ENCODE data around the gene TRAPPC8.

DNA sequence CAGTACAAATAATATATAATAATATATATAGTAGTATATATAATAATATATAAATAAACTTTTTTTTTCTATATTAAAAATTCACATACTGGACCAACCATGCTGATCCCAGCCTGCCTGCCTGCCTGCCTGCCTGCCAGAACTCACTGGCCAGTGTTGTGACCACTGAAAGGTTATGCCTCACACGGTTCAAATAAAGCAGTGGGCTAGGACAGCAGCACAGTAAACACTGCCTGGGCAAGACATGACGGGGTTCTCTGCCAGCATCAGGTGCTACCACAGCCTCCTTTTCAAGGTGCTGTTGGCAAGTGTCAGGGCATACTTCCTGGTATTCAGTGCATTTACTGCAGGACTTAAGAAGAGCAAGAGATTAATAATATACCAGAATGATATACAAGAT is 67.6 kb downstream of the TRAPPC8 start:
- TF ChIP-seq, protein P1, sequence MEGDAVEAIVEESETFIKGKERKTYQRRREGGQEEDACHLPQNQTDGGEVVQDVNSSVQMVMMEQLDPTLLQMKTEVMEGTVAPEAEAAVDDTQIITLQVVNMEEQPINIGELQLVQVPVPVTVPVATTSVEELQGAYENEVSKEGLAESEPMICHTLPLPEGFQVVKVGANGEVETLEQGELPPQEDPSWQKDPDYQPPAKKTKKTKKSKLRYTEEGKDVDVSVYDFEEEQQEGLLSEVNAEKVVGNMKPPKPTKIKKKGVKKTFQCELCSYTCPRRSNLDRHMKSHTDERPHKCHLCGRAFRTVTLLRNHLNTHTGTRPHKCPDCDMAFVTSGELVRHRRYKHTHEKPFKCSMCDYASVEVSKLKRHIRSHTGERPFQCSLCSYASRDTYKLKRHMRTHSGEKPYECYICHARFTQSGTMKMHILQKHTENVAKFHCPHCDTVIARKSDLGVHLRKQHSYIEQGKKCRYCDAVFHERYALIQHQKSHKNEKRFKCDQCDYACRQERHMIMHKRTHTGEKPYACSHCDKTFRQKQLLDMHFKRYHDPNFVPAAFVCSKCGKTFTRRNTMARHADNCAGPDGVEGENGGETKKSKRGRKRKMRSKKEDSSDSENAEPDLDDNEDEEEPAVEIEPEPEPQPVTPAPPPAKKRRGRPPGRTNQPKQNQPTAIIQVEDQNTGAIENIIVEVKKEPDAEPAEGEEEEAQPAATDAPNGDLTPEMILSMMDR (IDR thresholded peaks at IDR 0.05) = no peak
- no peak for TF ChIP-seq POLR2A (IDR thresholded peaks at IDR 0.05)

Measured in Peyer's patch (tissue), 4 donors.